K562 (cell line): ENCODE results near the gene TYRO3. TPM values are rescaled to one million over a fixed set of nuclear protein-coding genes. Genes with fewer than 3 reads are reported as not detected.

Experiments
- ATAC-seq: fragments of 200-7000 bp; cut with Tn5 transposase; 3 replicates; pipeline ENCODE4 v1.9.1; 2020; ENCODE audit warnings: moderate library complexity
- BruUV-seq: library from RNA; stranded (reverse); fragments of 400-500 nt; replicated peaks from 2 replicates; lab custom pipeline; 2021; lab: Mats Ljungman, UMichigan
- CTCF ChIA-PET: fragments of 300-600 bp; formaldehyde crosslinking; extraction: SDS; loops from one replicate; lab custom pipeline; 2021; ENCODE audit warnings: low intra/inter-chr PET ratio; lab: Yijun Ruan, JAX
- POLR2A ChIA-PET: fragments of 300-600, 350-650 bp; sonication (Branson Sonifier 250); formaldehyde crosslinking; extraction: SDS; loops from one replicate; lab custom pipeline; 2021; ENCODE audit warnings: antibody characterized with exemption, inconsistent platforms; lab: Yijun Ruan, JAX
- DNase-seq, 4 experiments: peaks; one replicate each; pipeline versions ENCODE4 v3.0.0 to v3.0.0-alpha.2; 2011 to 2018; ENCODE audit warnings: low spot score in 3 of 4, mixed read lengths in 3 of 4; ENCODE audit errors: extremely low read depth in 1 of 4
- FAIRE-seq: peaks from 2 replicates; lab custom pipeline; 2011; peaks lifted over from hg19 to GRCh38; lab: Jason Lieb, UNC
- H2AFZ ChIP-seq: 2 replicates; pipeline ENCODE4 v1.6.0; 2011; ENCODE audit warnings: low read depth, low read length, control low read depth, inconsistent platforms
- H3K27ac ChIP-seq: fragments of 200-600 bp; 3 replicates; pipeline ENCODE4 v1.8.0; 2011; ENCODE audit warnings: low read depth, mild to moderate bottlenecking, control low read depth, inconsistent platforms, low read length, moderate library complexity, mixed read lengths; ENCODE audit errors: extremely low read depth
- H3K27me3 ChIP-seq, 2 experiments: fragments of 300-600 bp in 1 of 2; 2 replicates in 1 of 2; 3 replicates in 1 of 2; pipeline versions ENCODE4 v1.6.0 to v1.8.0; 2011; ENCODE audit warnings: inconsistent platforms in 2 of 2, low read length in 2 of 2, mild to moderate bottlenecking in 1 of 2, mixed read lengths in 1 of 2, moderate library complexity in 1 of 2; ENCODE audit not compliant: control insufficient read depth in 2 of 2, insufficient read depth in 2 of 2
- H3K36me3 ChIP-seq: fragments of 300-600 bp; 3 replicates; pipeline ENCODE4 v1.8.0; 2011; ENCODE audit warnings: mild to moderate bottlenecking, low read length, inconsistent platforms; ENCODE audit not compliant: control insufficient read depth, insufficient read depth
- H3K4me1 ChIP-seq, 2 experiments: fragments of 200-600 bp in 1 of 2; replicated peaks in 1 of 2; 2 replicates in 1 of 2; 3 replicates in 1 of 2; pipeline versions ENCODE4 v1.5.1 to v1.8.0; 2011; ENCODE audit warnings: inconsistent platforms in 2 of 2, low read length in 2 of 2, mild to moderate bottlenecking in 1 of 2, mixed read lengths in 1 of 2, moderate library complexity in 1 of 2; ENCODE audit not compliant: control insufficient read depth in 2 of 2, insufficient read depth in 2 of 2
- H3K4me2 ChIP-seq: 2 replicates; pipeline ENCODE4 v1.6.1; 2011; ENCODE audit warnings: low read length, control low read depth, inconsistent platforms, mixed read lengths; ENCODE audit not compliant: insufficient read depth
- H3K4me3 ChIP-seq: fragments of 200-600 bp; sonication (generic), shearing (Covaris generic); 2 replicates; pipeline ENCODE4 v1.5.1; 2016; ENCODE audit warnings: control low read depth, inconsistent platforms
- H3K79me2 ChIP-seq: fragments of 200-600 bp; 3 replicates; pipeline ENCODE4 v1.8.0; 2011; ENCODE audit warnings: low read length, inconsistent platforms; ENCODE audit not compliant: control insufficient read depth, insufficient read depth
- H3K9ac ChIP-seq, 2 experiments: 2 replicates each; pipeline versions ENCODE4 v1.6.0 to v1.6.1; 2011; ENCODE audit warnings: low read depth in 2 of 2, low read length in 2 of 2, control low read depth in 1 of 2, inconsistent platforms in 1 of 2, mild to moderate bottlenecking in 1 of 2, mixed read lengths in 1 of 2; ENCODE audit not compliant: insufficient read depth in 1 of 2
- H3K9me1 ChIP-seq: one replicate; pipeline ENCODE4 v1.6.0; 2011; ENCODE audit warnings: inconsistent platforms, mild to moderate bottlenecking, low read length, moderate library complexity; ENCODE audit not compliant: control insufficient read depth, insufficient read depth
- H3K9me3 ChIP-seq: replicated peaks from 2 replicates; pipeline ENCODE4 v1.5.1; 2011; ENCODE audit warnings: low read depth, low read length, inconsistent platforms; ENCODE audit not compliant: control insufficient read depth, insufficient read depth
- H4K20me1 ChIP-seq: replicated peaks from 2 replicates; pipeline ENCODE4 v1.6.1; 2011; ENCODE audit warnings: low read length, inconsistent platforms, mixed read lengths; ENCODE audit not compliant: control insufficient read depth, insufficient read depth
- CREM ChIP-seq: IDR thresholded peaks from 2 replicates; pipeline ENCODE4 v1.6.1; 2014; ENCODE audit warnings: antibody characterized with exemption, low read depth
- MECOM ChIP-seq: fragments of 250-450 bp; sonication (Bioruptor Pico); IDR thresholded peaks from 2 replicates; pipeline ENCODE4 v1.8.0; 2022; ENCODE audit warnings: inconsistent platforms
- MYNN ChIP-seq, 2 experiments: sonication (generic); formaldehyde crosslinking in 1 of 2; IDR thresholded peaks; 2 replicates each; pipeline versions ENCODE4 v1.5.0 to v1.6.1; 2016 to 2020; ENCODE audit warnings: antibody characterized with exemption in 1 of 2, missing genetic modification reagents in 1 of 2
- UBTF ChIP-seq, 2 experiments: IDR thresholded peaks; 2 replicates each; pipeline ENCODE4 v1.6.1; 2012; ENCODE audit warnings: improper control_type of control experiment in 2 of 2, low read depth in 2 of 2, low read length in 2 of 2, borderline replicate concordance in 1 of 2
- ZNF780A ChIP-seq: fragments of 250-450 bp; sonication (Bioruptor Pico); IDR thresholded peaks from 2 replicates; pipeline ENCODE4 v1.5.0; 2021; ENCODE audit warnings: mild to moderate bottlenecking
- WGBS: fragments of 100-300 bp; shearing (Covaris generic); methylation state at CpG from one replicate; pipeline ENCODE4 v1.1.6; 2016; ENCODE audit warnings: low coverage, mixed read lengths; ENCODE audit not compliant: insufficient coverage; ENCODE audit errors: missing lambda C conversion rate; 5-methylcytosine and 5-hydroxymethylcytosine counted together
- in situ Hi-C: fragments of 300-500 bp; cut with MboI; formaldehyde crosslinking; loops from 4 replicates; pipeline ENCODE4 v1.15.0; 2018; ENCODE audit warnings: inconsistent platforms, mixed read lengths
- intact Hi-C: fragments of 100-400 bp; cut with micrococcal nuclease; formaldehyde crosslinking; loops from 2 replicates; pipeline ENCODE4 v1.14.2; 2022
- polyA plus RNA-seq, 8 experiments: library from polyadenylated mRNA; depleted of rRNA in 4 of 8; stranded (reverse) in 5 of 8; unstranded in 3 of 8; fragments of >200 nt; fragmentation: Nextera tagmentation in 2 of 8; fragmentation: Illumina TruSeq in 1 of 8; extraction: Ambion mirVana in 2 of 8; extraction: Trizol in 1 of 8; gene quantifications; 2 replicates each; pipeline versions ENCODE4 v1.2.1 to v1.2.3, GENCODE V29; 2011 to 2014; ENCODE audit warnings: inconsistent platforms in 1 of 8, missing spikeins in 1 of 8
- total RNA-seq, 7 experiments: library from RNA; depleted of rRNA in 6 of 7; stranded (reverse); fragments of >200 nt in 6 of 7; fragmentation: Illumina TruSeq in 2 of 7; extraction: Trizol in 2 of 7; gene quantifications; 2 replicates each; pipeline versions ENCODE4 v1.2.1 to v1.2.3, GENCODE V29; 2011 to 2021; ENCODE audit warnings: low replicate concordance in 1 of 7

TYRO3 gene
- total and polyA plus RNA-seq, 9 of the 15 experiments (the other 6 are each of a cell fraction or from before 2014, with no cell fraction given), result 2.6 to 39.6 (median 18.6) TPM

GRCh38 chr15:41609123-41609522, 50.1 kb downstream of the TYRO3 start:
- no TSS peak for BruUV-seq
- Histone ChIP-seq H3K4me2 (no peak overlapping the region), H3K79me2 (no peaks in the 10 kb centered on the region), H4K20me1 (no peaks in the 10 kb centered on the region), H2AFZ (peak overlapping the region; percentile 43; the same call in 1 of the 2 replicates), H3K9me3 (no peaks in the 10 kb centered on the region), H3K27me3 (peaks cover 0 to 7% of the 10 kb centered on the region in 2 experiments; a peak in 3 of 5 replicates), H3K4me3 (no peak overlapping the region), H3K27ac (no peak overlapping the region), H3K4me1 (peaks cover 0 to 6% of the 10 kb centered on the region in 2 experiments; a peak in 3 of 5 replicates), H3K9ac (no peak overlapping the region), H3K9me1 (no peaks in the 10 kb centered on the region), H3K36me3 (no peaks in the 10 kb centered on the region)
- 58% methylated on average over 1 of the region's 1 CpG for WGBS
- FAIRE-seq (no peak), DNase-seq (no peak), ATAC-seq (no peak)
- intact Hi-C loops (no loop called here), in situ Hi-C loops (loop anchor here (10.0 kb wide), 1 partner anchor 206 kb away; no protein-coding TSS in a partner anchor)
- TF ChIP-seq CREM (no peak), MYNN (IDR thresholded peaks at IDR 0.05) (no peak), MYNN (CRISPR knock-in tag; IDR thresholded peaks at IDR 0.05) (no peak), UBTF (IDR thresholded peaks at IDR 0.05; ENCODE audit: borderline replicate concordance in 1 of 2, low read depth in 2 of 2, low read length in 2 of 2) (no peak), MECOM (no peak), ZNF780A (CRISPR knock-in tag) (no peak)
- ChIA-PET POLR2A (no interaction called here), CTCF (no interaction called here)
